Neuronal stem cell (in vitro differentiated cells): ENCODE measurements around the gene BPIFA3.
A peak's percentile ranks its signal among the peaks of the same experiment; 100 is the strongest.

Experiments
- DNase-seq: peaks from one replicate; pipeline ENCODE4 v3.0.0-alpha.2; 2013; ENCODE audit warnings: low spot score
- H2AFZ ChIP-seq: one replicate; pipeline ENCODE4 v1.6.1; 2013; ENCODE audit warnings: mild to moderate bottlenecking, low read length, inconsistent platforms
- H2AK5ac ChIP-seq: 2 replicates; pipeline ENCODE4 v1.6.1; 2013; ENCODE audit warnings: low read depth, mild to moderate bottlenecking, inconsistent platforms, low read length, moderate library complexity, mixed read lengths
- H2BK120ac ChIP-seq: 2 replicates; pipeline ENCODE4 v1.6.1; 2013; ENCODE audit warnings: low read depth, mild to moderate bottlenecking, inconsistent platforms, low read length, moderate library complexity, mixed read lengths
- H2BK12ac ChIP-seq: one replicate; pipeline ENCODE4 v1.6.1; 2013; ENCODE audit warnings: low read length, inconsistent platforms
- H2BK15ac ChIP-seq: 2 replicates; pipeline ENCODE4 v1.6.1; 2013; ENCODE audit warnings: mild to moderate bottlenecking, low read length, inconsistent platforms, mixed read lengths
- H2BK5ac ChIP-seq: one replicate; pipeline ENCODE4 v1.6.1; 2013; ENCODE audit warnings: inconsistent platforms, mild to moderate bottlenecking, low read length, moderate library complexity
- H3K14ac ChIP-seq: one replicate; pipeline ENCODE4 v1.6.1; 2013; ENCODE audit warnings: low read length, inconsistent platforms
- H3K18ac ChIP-seq: 2 replicates; pipeline ENCODE4 v1.6.1; 2013; ENCODE audit warnings: low read length, inconsistent platforms
- H3K23ac ChIP-seq: 2 replicates; pipeline ENCODE4 v1.6.1; 2013; ENCODE audit warnings: low read depth, mild to moderate bottlenecking, mixed read lengths, low read length, inconsistent platforms; ENCODE audit not compliant: poor library complexity
- H3K27ac ChIP-seq: replicated peaks from 3 replicates; pipeline ENCODE4 v1.5.1; 2013; ENCODE audit warnings: low read length, inconsistent platforms
- H3K27me3 ChIP-seq, 3 experiments: 2 replicates each; pipeline ENCODE4 v1.6.1; 2013; ENCODE audit warnings: low read length in 3 of 3, mild to moderate bottlenecking in 2 of 3, inconsistent platforms in 1 of 3, low read depth in 1 of 3, mixed read lengths in 1 of 3, moderate library complexity in 1 of 3; ENCODE audit not compliant: control insufficient read depth in 3 of 3, insufficient read depth in 3 of 3
- H3K36me3 ChIP-seq, 2 donors: replicated peaks in 1 of 2; 2 replicates each; pipeline ENCODE4 v1.6.1; 2013; ENCODE audit warnings: low read length in 2 of 2; ENCODE audit not compliant: control insufficient read depth in 2 of 2, insufficient read depth in 2 of 2
- H3K4ac ChIP-seq: 2 replicates; pipeline ENCODE4 v1.6.1; 2013; ENCODE audit warnings: inconsistent platforms, mild to moderate bottlenecking, low read length, moderate library complexity
- H3K4me1 ChIP-seq, 2 donors: 1 replicate in 1 of 2; 2 replicates in 1 of 2; pipeline ENCODE4 v1.6.1; 2013; ENCODE audit warnings: low read length in 2 of 2, low read depth in 1 of 2; ENCODE audit not compliant: control insufficient read depth in 2 of 2, insufficient read depth in 1 of 2
- H3K4me2 ChIP-seq: one replicate; pipeline ENCODE4 v1.6.1; 2013; ENCODE audit warnings: mild to moderate bottlenecking, low read length, inconsistent platforms; ENCODE audit not compliant: insufficient read depth, poor library complexity, severe bottlenecking
- H3K4me3 ChIP-seq, 2 donors: 2 replicates each; pipeline ENCODE4 v1.5.1; 2013; ENCODE audit warnings: low read length in 2 of 2, mild to moderate bottlenecking in 2 of 2, inconsistent platforms in 1 of 2, moderate library complexity in 1 of 2
- H3K79me1 ChIP-seq: one replicate; pipeline ENCODE4 v1.6.1; 2013; ENCODE audit warnings: low read depth, mild to moderate bottlenecking, inconsistent platforms, low read length, moderate library complexity
- H3K9ac ChIP-seq: one replicate; pipeline ENCODE4 v1.6.1; 2013; ENCODE audit warnings: mild to moderate bottlenecking, low read depth, low read length, inconsistent platforms; ENCODE audit not compliant: poor library complexity
- H3K9me3 ChIP-seq, 2 donors: replicated peaks in 1 of 2; 2 replicates each; pipeline versions ENCODE3 to v1.6.1; 2013; ENCODE audit warnings: low read length in 2 of 2, mild to moderate bottlenecking in 2 of 2, inconsistent platforms in 1 of 2, low read depth in 1 of 2, mixed read lengths in 1 of 2, moderate library complexity in 1 of 2; ENCODE audit not compliant: control insufficient read depth in 2 of 2, insufficient read depth in 1 of 2
- H4K8ac ChIP-seq: one replicate; pipeline ENCODE4 v1.6.1; 2013; ENCODE audit warnings: low read depth, mild to moderate bottlenecking, inconsistent platforms, low read length, moderate library complexity
- H4K91ac ChIP-seq: one replicate; pipeline ENCODE4 v1.6.1; 2013; ENCODE audit warnings: low read length, low read depth, mild to moderate bottlenecking, inconsistent platforms; ENCODE audit not compliant: poor library complexity
- WGBS, 2 donors: extraction: QIAGEN DNeasy Blood & Tissue Kit; methylation state at CpG; one replicate each; pipeline ENCODE4 v1.1.7; 2013; ENCODE audit warnings: missing lambda C conversion rate in 2 of 2, mixed read lengths in 1 of 2; ENCODE audit not compliant: insufficient read length in 2 of 2, insufficient replicate concordance in 1 of 2; ENCODE audit errors: extremely low coverage in 2 of 2; 5-methylcytosine and 5-hydroxymethylcytosine counted together

The BPIFA3 gene

GRCh38 chr20:33261465-33261864, 44.3 kb downstream of the BPIFA3 start:
- H3K4me1 ChIP-seq = no peaks in the 10 kb centered on the region
- H2AK5ac ChIP-seq = no peak overlapping the region
- H2BK5ac ChIP-seq = no peak overlapping the region
- H3K27me3 ChIP-seq = no peaks in the 10 kb centered on the region
- H3K4me3 ChIP-seq = no peak overlapping the region
- H3K18ac ChIP-seq = no peak overlapping the region
- H2BK120ac ChIP-seq = no peak overlapping the region
- H2BK15ac ChIP-seq = no peak overlapping the region
- H3K9ac ChIP-seq = no peak overlapping the region
- H3K23ac ChIP-seq = no peak overlapping the region
- no peak overlapping the region for H3K14ac ChIP-seq
- no peak overlapping the region for H3K4ac ChIP-seq
- no peak overlapping the region for H3K4me2 ChIP-seq
- WGBS, 2 donors = no CpG with 5 or more reads among the region's 4 CpGs
- no peak for DNase-seq
- no peak overlapping the region for H2AFZ ChIP-seq
- no peak overlapping the region for H4K91ac ChIP-seq
- H2BK12ac ChIP-seq = no peak overlapping the region
- no peaks in the 10 kb centered on the region for H3K36me3 ChIP-seq
- no peak overlapping the region for H4K8ac ChIP-seq
- H3K27ac ChIP-seq = no peak overlapping the region
- no peaks in the 10 kb centered on the region for H3K9me3 ChIP-seq
- H3K79me1 ChIP-seq = no peaks in the 10 kb centered on the region

GRCh38 chr20:33262658-33263065, 45.5 kb downstream of the BPIFA3 start:
- Histone ChIP-seq H2AK5ac (no peak overlapping the region), H3K27me3 (no peaks in the 10 kb centered on the region), H4K91ac (no peak overlapping the region), H2BK15ac (no peak overlapping the region), H2AFZ (no peak overlapping the region), H2BK120ac (no peak overlapping the region), H3K9ac (no peak overlapping the region), H2BK12ac (no peak overlapping the region), H3K9me3 (no peaks in the 10 kb centered on the region), H3K14ac (no peak overlapping the region), H3K4me3 (no peak overlapping the region), H3K4me1 (no peaks in the 10 kb centered on the region), H3K4me2 (no peak overlapping the region), H2BK5ac (no peak overlapping the region), H3K27ac (no peak overlapping the region), H4K8ac (no peak overlapping the region), H3K23ac (no peak overlapping the region), H3K18ac (no peak overlapping the region), H3K36me3 (no peaks in the 10 kb centered on the region), H3K79me1 (no peaks in the 10 kb centered on the region), H3K4ac (no peak overlapping the region)
- WGBS, 2 donors = no CpG with 5 or more reads among the region's 5 CpGs
- DNase-seq = peak; percentile 38

- Histone ChIP-seq H3K36me3 (no peaks in the 10 kb centered on the region), H3K4me2 (no peak overlapping the region), H3K27ac (no peak overlapping the region), H2BK15ac (no peak overlapping the region), H2BK12ac (no peak overlapping the region), H3K27me3 (no peaks in the 10 kb centered on the region), H2BK120ac (no peak overlapping the region), H3K9ac (no peak overlapping the region), H2BK5ac (no peak overlapping the region), H3K4ac (no peak overlapping the region), H2AK5ac (no peak overlapping the region), H3K14ac (no peak overlapping the region), H3K9me3 (no peaks in the 10 kb centered on the region), H2AFZ (no peak overlapping the region), H3K23ac (no peak overlapping the region), H3K4me3 (no peak overlapping the region), H3K4me1 (no peaks in the 10 kb centered on the region), H4K8ac (no peak overlapping the region), H3K79me1 (no peaks in the 10 kb centered on the region), H3K18ac (no peak overlapping the region), H4K91ac (no peak overlapping the region)
- WGBS, 2 donors = no CpG with 5 or more reads among the region's 5 CpGs
- no peak for DNase-seq
Observed at GRCh38 chr20:33263784-33264183, 46.6 kb downstream of the BPIFA3 start.

- no peaks in the 10 kb centered on the region for H3K79me1 ChIP-seq
- no peaks in the 10 kb centered on the region for H3K36me3 ChIP-seq
- H3K27me3 ChIP-seq = peaks cover 0 to 7% (median 0%) of the 10 kb centered on the region in 3 experiments
- H3K18ac ChIP-seq = no peak overlapping the region
- no CpG with 5 or more reads among the region's 3 CpGs for WGBS, 2 donors
- no peak overlapping the region for H2AK5ac ChIP-seq
- H3K4me2 ChIP-seq = no peak overlapping the region
- H3K9me3 ChIP-seq = no peaks in the 10 kb centered on the region
- H2BK5ac ChIP-seq = no peak overlapping the region
- H3K27ac ChIP-seq = no peak overlapping the region
- H3K4me1 ChIP-seq = peaks cover 0 to 2% of the 10 kb centered on the region in 2 donors
- no peak overlapping the region for H2AFZ ChIP-seq
- DNase-seq = no peak
- H2BK15ac ChIP-seq = no peak overlapping the region
- H2BK120ac ChIP-seq = no peak overlapping the region
- peak overlapping the region; percentile 32 for H3K14ac ChIP-seq
- H3K9ac ChIP-seq = no peak overlapping the region
- H3K4ac ChIP-seq = peak overlapping the region; percentile 60
- no peak overlapping the region for H4K8ac ChIP-seq
- no peak overlapping the region for H4K91ac ChIP-seq
- H3K23ac ChIP-seq = no peak overlapping the region
- no peak overlapping the region for H3K4me3 ChIP-seq
- H2BK12ac ChIP-seq = no peak overlapping the region
Observed at GRCh38 chr20:33267701-33268100, 50.5 kb downstream of the BPIFA3 start.
